ENCODE measurements around the gene LRCOL1. TPM values are rescaled to one million over a fixed set of nuclear protein-coding genes. Genes with fewer than 3 reads are reported as not detected.

The LRCOL1 gene
- total and polyA plus RNA-seq, 9 donors: 0.11 to 0.71 (median 0.63) TPM; not detected in 5

DNA sequence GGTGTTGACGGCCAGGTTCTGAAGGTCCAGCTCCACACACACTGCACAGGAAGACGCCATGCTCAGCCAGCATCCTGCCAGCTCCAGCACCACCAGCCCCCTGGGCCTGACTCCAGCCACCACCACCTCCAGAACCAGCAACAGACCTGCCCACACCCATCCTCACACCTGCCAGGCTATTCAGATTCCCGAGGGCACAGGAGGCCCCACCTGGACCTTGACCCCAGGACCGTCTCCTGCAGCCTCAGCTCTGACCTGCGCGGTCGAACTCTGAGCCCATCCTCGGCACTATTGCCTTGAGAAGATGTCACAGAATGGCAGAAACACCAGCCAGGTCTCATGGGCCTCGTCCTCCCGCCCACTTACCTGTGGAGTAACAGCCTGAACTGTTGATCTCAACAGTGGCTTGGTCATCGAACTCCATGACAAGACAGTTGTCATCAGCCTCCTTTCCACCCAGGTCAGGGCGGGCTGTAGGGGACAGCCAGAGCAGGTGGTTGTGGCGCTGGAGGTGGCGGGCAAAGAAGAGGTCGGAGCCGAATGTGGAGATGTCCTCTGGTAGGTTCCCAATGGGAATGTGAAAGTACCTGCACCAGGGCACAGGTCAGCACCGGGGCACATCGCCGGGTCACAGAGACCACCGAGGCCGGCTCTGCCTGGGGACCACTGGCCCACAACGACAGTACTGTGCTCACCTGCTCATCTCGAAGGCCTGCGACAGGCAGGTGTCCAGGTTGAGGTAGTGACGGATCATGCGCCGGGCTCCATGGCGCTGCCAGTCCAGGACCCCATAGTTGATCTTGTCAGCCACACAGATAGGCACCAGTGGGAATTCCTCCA, 31.6 kb upstream of the LRCOL1 start:
- DNase-seq: no peak
- Histone ChIP-seq H3K27me3 (no peaks in the 10 kb centered on the region), H3K9me3 (no peaks in the 10 kb centered on the region), H3K27ac (no peak overlapping the region), H3K36me3 (no peaks in the 10 kb centered on the region), H3K4me3 (no peak overlapping the region), H3K4me1 (ENCODE audit: insufficient read depth) (no peaks in the 10 kb centered on the region)
- TF ChIP-seq, protein P1, sequence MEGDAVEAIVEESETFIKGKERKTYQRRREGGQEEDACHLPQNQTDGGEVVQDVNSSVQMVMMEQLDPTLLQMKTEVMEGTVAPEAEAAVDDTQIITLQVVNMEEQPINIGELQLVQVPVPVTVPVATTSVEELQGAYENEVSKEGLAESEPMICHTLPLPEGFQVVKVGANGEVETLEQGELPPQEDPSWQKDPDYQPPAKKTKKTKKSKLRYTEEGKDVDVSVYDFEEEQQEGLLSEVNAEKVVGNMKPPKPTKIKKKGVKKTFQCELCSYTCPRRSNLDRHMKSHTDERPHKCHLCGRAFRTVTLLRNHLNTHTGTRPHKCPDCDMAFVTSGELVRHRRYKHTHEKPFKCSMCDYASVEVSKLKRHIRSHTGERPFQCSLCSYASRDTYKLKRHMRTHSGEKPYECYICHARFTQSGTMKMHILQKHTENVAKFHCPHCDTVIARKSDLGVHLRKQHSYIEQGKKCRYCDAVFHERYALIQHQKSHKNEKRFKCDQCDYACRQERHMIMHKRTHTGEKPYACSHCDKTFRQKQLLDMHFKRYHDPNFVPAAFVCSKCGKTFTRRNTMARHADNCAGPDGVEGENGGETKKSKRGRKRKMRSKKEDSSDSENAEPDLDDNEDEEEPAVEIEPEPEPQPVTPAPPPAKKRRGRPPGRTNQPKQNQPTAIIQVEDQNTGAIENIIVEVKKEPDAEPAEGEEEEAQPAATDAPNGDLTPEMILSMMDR (IDR thresholded peaks at IDR 0.05): no peak
- no peak for TF ChIP-seq POLR2A (IDR thresholded peaks at IDR 0.05)
- TF ChIP-seq EP300 (IDR thresholded peaks at IDR 0.05): no peak
- intact Hi-C loops (cut with DNase I): loop anchor here in 1 of 4 donors (10.0 kb wide), 1 partner anchor 927 kb away; the partner anchor contains the start of gene SFSWAP
- WGBS, 3 donors: 93 to 95% (median 94%) methylated on average over 26 to 28 of the region's 28 CpGs

DNA sequence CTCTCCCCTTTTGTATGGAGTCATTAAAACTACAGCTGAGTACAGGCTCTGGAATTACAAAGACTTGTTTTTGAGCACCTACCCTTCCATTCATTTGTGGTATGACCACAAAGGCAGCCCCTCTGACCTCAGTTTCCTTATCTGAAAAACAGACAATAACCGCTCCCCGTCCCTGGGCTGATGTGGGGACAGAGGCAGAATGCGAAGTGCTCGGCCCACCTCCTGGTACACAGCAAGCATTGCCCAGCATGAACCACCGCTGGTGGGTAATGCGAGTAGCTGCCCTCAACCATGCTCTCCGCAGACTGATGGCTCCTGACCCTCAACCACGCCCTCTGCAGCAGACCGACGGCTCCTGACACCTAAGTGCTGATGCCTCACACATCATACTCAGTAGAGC, 30.6 kb upstream of the LRCOL1 start:
- WGBS, 3 donors: 82 to 95% (median 82%) methylated on average over 10 of the region's 10 CpGs
- no peak overlapping the region for H3K27ac ChIP-seq
- H3K9me3 ChIP-seq: no peaks in the 10 kb centered on the region
- intact Hi-C loops (cut with DNase I): loop anchor here in 1 of 4 donors (10.0 kb wide), 1 partner anchor 926 kb away; the partner anchor contains the start of gene SFSWAP
- no peaks in the 10 kb centered on the region for H3K27me3 ChIP-seq
- DNase-seq: no peak
- TF ChIP-seq EP300 (IDR thresholded peaks at IDR 0.05) (no peak), POLR2A (IDR thresholded peaks at IDR 0.05) (no peak)
- TF ChIP-seq, protein P1 (IDR thresholded peaks at IDR 0.05): no peak
- no peaks in the 10 kb centered on the region for H3K4me1 ChIP-seq (ENCODE audit: insufficient read depth)
- H3K4me3 ChIP-seq: no peak overlapping the region
- H3K36me3 ChIP-seq: no peaks in the 10 kb centered on the region

DNA sequence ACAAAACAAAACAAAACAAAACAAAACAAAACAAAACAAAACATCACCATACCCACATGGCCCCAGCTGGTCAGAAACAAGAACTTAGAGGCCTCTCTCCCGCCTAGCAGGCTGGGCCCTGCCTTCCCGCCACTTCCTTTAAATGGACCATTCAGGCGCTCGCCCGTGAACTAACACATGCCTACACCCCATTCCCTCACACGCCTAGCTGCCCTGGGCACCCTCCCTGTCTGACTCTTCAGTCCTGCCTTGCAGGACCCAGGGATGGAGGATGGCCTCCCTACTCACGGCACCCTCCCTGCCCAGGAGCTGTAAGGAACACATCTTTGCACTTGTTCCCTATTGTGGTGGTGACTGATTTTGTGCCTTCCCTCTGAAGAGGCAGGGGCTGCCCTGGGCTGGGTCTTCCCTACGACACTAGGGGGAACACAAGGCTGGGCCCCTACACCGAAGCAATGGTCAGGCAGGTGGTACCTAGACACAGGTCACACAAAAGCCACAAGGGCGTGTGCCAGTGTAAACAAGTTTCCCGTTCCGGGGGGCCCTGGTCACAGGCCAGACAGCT, 29.7 kb upstream of the LRCOL1 start:
- no peaks in the 10 kb centered on the region for H3K36me3 ChIP-seq
- H3K27me3 ChIP-seq: no peaks in the 10 kb centered on the region
- intact Hi-C loops (cut with DNase I): loop anchor here in 2 of 4 donors (2.0 to 10.0 kb wide), 3 partner anchors 39 to 925 kb away; partner anchors contain the start of gene SFSWAP (in 1 of the 2)
- no peak for DNase-seq
- no peaks in the 10 kb centered on the region for H3K9me3 ChIP-seq
- TF ChIP-seq EP300 (IDR thresholded peaks at IDR 0.05) (no peak), POLR2A (IDR thresholded peaks at IDR 0.05) (no peak)
- TF ChIP-seq, protein P1 (IDR thresholded peaks at IDR 0.05): no peak
- no peaks in the 10 kb centered on the region for H3K4me1 ChIP-seq (ENCODE audit: insufficient read depth)
- H3K4me3 ChIP-seq: no peak overlapping the region
- WGBS, 3 donors: 83 to 94% (median 89%) methylated on average over 12 of the region's 12 CpGs
- H3K27ac ChIP-seq: no peak overlapping the region

DNA sequence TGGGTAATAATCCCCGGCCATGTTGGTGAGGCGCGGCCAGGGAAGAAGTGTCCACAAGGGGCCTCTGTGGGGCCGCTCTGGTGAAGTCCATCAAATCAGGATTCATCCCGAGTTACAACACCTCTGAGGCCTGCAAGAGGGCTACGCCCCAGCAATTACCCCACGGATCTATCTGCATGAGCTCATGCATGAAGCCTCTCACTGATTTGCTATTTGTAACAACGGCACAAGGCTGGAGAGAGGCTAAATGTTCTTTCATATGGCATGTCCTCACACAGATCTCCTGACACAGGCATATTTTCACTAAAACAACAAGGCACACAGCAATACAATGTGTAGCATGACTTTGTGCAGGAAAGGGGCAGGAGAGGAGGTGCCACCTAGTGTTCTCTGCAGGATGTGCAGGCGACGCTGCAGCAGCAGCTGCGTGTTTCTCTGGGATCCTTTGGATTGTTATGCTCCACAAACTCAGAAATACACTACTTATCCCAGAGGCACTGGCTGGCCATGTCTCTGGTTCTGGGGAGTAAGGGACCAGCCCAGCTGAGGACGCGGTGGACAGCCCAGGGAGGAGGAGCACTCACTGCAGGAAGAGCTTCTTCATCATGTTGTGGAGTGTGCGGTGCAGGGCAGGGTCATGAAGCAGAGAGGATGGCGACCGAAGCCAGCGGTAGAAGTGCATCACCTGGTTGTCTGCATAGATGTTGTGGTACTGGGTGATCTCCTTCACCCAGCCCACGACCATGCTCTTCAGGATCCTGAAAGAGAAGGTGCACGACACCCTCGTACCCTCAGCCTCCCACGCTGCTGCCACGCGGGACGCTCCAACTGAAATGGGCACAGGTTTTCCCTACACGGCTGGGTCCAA, 28.4 kb upstream of the LRCOL1 start:
- intact Hi-C loops (cut with DNase I): loop anchor here in 1 of 4 donors (2.0 to 10.0 kb wide), 2 partner anchors 38 to 224 kb away; no protein-coding TSS in a partner anchor
- TF ChIP-seq, protein P1 (IDR thresholded peaks at IDR 0.05): peak in 1 of 3 donors; percentile 51
- no peak for TF ChIP-seq POLR2A (IDR thresholded peaks at IDR 0.05)
- H3K4me3 ChIP-seq: no peak overlapping the region
- H3K9me3 ChIP-seq: no peaks in the 10 kb centered on the region
- no peak overlapping the region for H3K27ac ChIP-seq
- 61 to 68% (median 64%) methylated on average over 25 of the region's 25 CpGs for WGBS, 3 donors
- H3K36me3 ChIP-seq: no peaks in the 10 kb centered on the region
- peak in 2 of 5 donors; percentile 48 to 63 for DNase-seq
- no peaks in the 10 kb centered on the region for H3K27me3 ChIP-seq
- H3K4me1 ChIP-seq (ENCODE audit: insufficient read depth): no peaks in the 10 kb centered on the region
